ENCODE results near the gene RIT2.

GRCh38 chr18:42782929-42783328 lies 332.6 kb downstream of the RIT2 start:
- TF ChIP-seq POLR2A (IDR thresholded peaks at IDR 0.05), result no peak
- TF ChIP-seq CTCF (IDR thresholded peaks at IDR 0.05), result no peak
- TF ChIP-seq EP300 (IDR thresholded peaks at IDR 0.05), result no peak
- TF ChIP-seq POLR2AphosphoS5 (IDR thresholded peaks at IDR 0.05), result no peak
